ENCODE measurements around the gene IL10.

DNA sequence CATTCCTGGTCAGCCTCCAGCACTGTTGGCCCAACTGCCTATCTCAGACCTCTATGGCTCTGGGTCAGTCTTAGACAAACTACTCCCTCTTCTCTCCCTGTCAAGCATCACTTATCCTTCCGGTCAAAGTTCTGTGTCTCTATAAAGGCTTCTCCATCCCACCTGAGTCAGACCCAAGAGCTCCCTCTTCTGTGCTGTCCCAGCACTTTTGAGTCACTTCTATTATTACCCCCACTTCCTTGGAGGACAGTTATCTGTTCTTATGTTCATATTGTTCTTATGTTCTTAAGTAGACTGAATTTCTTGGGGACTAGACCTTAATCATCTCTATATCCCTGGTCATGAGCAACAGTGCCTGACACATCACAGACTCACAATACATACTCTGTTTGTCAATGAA, 29.2 kb upstream of the IL10 start:
- TF ChIP-seq, protein P1, sequence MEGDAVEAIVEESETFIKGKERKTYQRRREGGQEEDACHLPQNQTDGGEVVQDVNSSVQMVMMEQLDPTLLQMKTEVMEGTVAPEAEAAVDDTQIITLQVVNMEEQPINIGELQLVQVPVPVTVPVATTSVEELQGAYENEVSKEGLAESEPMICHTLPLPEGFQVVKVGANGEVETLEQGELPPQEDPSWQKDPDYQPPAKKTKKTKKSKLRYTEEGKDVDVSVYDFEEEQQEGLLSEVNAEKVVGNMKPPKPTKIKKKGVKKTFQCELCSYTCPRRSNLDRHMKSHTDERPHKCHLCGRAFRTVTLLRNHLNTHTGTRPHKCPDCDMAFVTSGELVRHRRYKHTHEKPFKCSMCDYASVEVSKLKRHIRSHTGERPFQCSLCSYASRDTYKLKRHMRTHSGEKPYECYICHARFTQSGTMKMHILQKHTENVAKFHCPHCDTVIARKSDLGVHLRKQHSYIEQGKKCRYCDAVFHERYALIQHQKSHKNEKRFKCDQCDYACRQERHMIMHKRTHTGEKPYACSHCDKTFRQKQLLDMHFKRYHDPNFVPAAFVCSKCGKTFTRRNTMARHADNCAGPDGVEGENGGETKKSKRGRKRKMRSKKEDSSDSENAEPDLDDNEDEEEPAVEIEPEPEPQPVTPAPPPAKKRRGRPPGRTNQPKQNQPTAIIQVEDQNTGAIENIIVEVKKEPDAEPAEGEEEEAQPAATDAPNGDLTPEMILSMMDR (IDR thresholded peaks at IDR 0.05 in 4 of 5, conservative IDR thresholded peaks at IDR 0.05 in 1 of 5) = no peak
- no peak for TF ChIP-seq POLR2A (IDR thresholded peaks at IDR 0.05)
